Measurements from ENCODE around the gene TBCD. TPM values are rescaled to one million over a fixed set of nuclear protein-coding genes. Genes with fewer than 3 reads are reported as not detected.

TBCD gene
- total RNA-seq, 1 experiment from 2014 or later = 129 TPM

DNA sequence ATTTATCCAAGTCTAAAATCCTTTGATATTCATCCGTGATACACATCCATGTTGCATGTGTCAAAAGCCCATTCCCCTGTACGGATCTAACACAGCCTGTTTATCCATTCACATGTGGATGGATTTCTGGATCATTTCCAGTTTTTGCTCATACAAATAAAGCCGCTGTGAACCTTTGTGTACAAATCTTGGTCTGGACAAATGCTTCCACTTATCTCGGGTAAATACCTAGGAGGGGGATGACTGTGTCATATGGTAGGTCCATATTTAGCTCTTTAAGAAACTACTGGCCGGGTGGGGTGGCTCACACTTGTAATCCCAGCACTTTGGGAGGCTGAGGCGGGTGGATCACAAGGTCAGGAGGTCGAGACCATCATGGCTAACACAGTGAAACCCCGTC, 6.3 kb upstream of the TBCD start:
- Histone ChIP-seq H2BK120ac (ENCODE audit: low read depth, low read length, poor library complexity, severe bottlenecking) (no peak overlapping the region), H3K9me3 (ENCODE audit: control insufficient read depth, low read depth, low read length) (no peaks in the 10 kb centered on the region), H3K14ac (ENCODE audit: insufficient read depth, low read length) (no peak overlapping the region), H2AFZ (ENCODE audit: low read length) (no peak overlapping the region), H3T11ph (ENCODE audit: low read length) (no peak overlapping the region), H3K79me1 (ENCODE audit: insufficient read depth, low read depth, low read length, poor library complexity, severe bottlenecking) (no peaks in the 10 kb centered on the region), H3K4me2 (ENCODE audit: insufficient read depth, insufficient read length, low read length) (no peak overlapping the region), H2AK5ac (ENCODE audit: insufficient read length, low read length) (no peak overlapping the region), H2BK15ac (ENCODE audit: low read depth, low read length) (no peak overlapping the region), H2BK20ac (ENCODE audit: low read depth, low read length, poor library complexity, severe bottlenecking) (no peak overlapping the region), H3K23me2 (ENCODE audit: insufficient read length, low read depth, low read length, poor library complexity, severe bottlenecking) (peaks cover 5% of the 10 kb centered on the region), H3K4me1 (ENCODE audit: insufficient read depth, low read length) (peaks cover 3% of the 10 kb centered on the region; the same call in 1 of the 2 replicates), H3K56ac (ENCODE audit: insufficient read length, low read depth, low read length) (no peak overlapping the region), H2BK12ac (ENCODE audit: insufficient read length, low read depth, low read length) (no peak overlapping the region), H3K4ac (ENCODE audit: low read depth, low read length) (no peak overlapping the region), H3K9ac (ENCODE audit: extremely low read depth, insufficient read length, low read length) (no peak overlapping the region), H2BK5ac (ENCODE audit: insufficient read length, low read length) (no peak overlapping the region), H3K18ac (ENCODE audit: insufficient read length, low read depth, low read length) (no peak overlapping the region), H4K91ac (ENCODE audit: insufficient read length, low read depth, low read length) (no peak overlapping the region), H4K20me1 (ENCODE audit: control insufficient read depth, insufficient read depth, insufficient read length) (no peaks in the 10 kb centered on the region), H3K27me3 (ENCODE audit: insufficient read depth, low read length) (peaks cover 4% of the 10 kb centered on the region; the same call in 1 of the 2 replicates), H3K79me2 (ENCODE audit: insufficient read depth, low read length) (no peaks in the 10 kb centered on the region), H4K8ac (replicated peaks; ENCODE audit: insufficient read length, low read depth, low read length) (no peak overlapping the region), H4K5ac (ENCODE audit: insufficient read length, low read depth, low read length) (no peak overlapping the region), H3K27ac (ENCODE audit: insufficient read length, low read depth, low read length) (no peak overlapping the region), H3K23ac (ENCODE audit: insufficient read length, low read depth, low read length) (no peak overlapping the region)
- DNase-seq = no peak
- TF ChIP-seq, protein P1, sequence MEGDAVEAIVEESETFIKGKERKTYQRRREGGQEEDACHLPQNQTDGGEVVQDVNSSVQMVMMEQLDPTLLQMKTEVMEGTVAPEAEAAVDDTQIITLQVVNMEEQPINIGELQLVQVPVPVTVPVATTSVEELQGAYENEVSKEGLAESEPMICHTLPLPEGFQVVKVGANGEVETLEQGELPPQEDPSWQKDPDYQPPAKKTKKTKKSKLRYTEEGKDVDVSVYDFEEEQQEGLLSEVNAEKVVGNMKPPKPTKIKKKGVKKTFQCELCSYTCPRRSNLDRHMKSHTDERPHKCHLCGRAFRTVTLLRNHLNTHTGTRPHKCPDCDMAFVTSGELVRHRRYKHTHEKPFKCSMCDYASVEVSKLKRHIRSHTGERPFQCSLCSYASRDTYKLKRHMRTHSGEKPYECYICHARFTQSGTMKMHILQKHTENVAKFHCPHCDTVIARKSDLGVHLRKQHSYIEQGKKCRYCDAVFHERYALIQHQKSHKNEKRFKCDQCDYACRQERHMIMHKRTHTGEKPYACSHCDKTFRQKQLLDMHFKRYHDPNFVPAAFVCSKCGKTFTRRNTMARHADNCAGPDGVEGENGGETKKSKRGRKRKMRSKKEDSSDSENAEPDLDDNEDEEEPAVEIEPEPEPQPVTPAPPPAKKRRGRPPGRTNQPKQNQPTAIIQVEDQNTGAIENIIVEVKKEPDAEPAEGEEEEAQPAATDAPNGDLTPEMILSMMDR (conservative IDR thresholded peaks at IDR 0.05) = no peak
- no peak overlapping the region for H3K4me3 Mint-ChIP-seq
- peaks cover 32 to 60% (median 54%) of the 10 kb centered on the region in 3 experiments for H3K36me3 Mint-ChIP-seq (ENCODE audit: insufficient read depth in 1 of 3, low read depth in 3 of 3)
- peaks cover 24 to 25% of the 10 kb centered on the region in 2 experiments for H3K4me1 Mint-ChIP-seq
- H3K9me3 Mint-ChIP-seq = peaks cover 20 to 28% of the 10 kb centered on the region in 2 experiments
- WGBS (ENCODE audit: extremely low coverage, insufficient read length, low lambda C conversion rate) = no CpG with 5 or more reads among the region's 8 CpGs
- peaks cover 16% of the 10 kb centered on the region for H3K27me3 Mint-ChIP-seq (ENCODE audit: low read depth)
- H3K27ac Mint-ChIP-seq = no peak overlapping the region
